Prostate gland (tissue), 2 donors: ENCODE results near the gene ERVW-1.

Experiments used
- CTCF ChIP-seq, 4 experiments: fragments of 200-600 bp in 2 of 4; fragments of 450-650 bp in 2 of 4; sonication (generic) in 2 of 4; IDR thresholded peaks; 1 replicate in 3 of 4; 2 replicates in 1 of 4; pipeline ENCODE4 v1.5.1; 2016 to 2019; ENCODE audit warnings: antibody characterized with exemption in 4 of 4, mild to moderate bottlenecking in 2 of 4, moderate library complexity in 2 of 4
- POLR2AphosphoS5 ChIP-seq: sonication (generic); formaldehyde crosslinking; IDR thresholded peaks from one replicate; pipeline ENCODE4 v1.6.1; 2017; ENCODE audit warnings: antibody characterized with exemption

DNA sequence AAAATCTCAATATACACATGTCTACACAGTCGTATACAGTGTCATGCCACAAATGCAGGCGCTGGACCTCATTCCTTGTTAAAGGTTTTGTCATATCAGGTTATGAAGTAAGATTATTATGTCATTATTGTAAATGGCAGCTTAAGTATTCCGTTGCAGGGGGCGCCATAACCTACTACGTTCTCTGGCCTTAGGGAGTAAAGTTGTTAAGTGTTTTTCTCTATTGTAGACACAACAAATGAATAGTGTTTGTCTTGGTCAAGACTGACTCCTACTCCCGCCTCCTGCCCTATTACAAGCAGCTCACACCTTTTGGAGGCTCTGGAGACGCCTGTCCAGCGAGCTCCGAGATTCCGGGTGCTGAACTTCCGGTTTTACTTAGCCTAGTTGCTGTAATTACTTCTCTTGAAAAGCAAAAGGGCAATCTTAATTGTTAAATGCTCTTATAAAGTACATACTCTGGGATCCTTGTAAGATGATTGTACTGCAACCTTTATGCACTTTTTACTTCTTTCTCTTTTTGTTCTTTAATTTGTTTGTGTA lies 29.5 kb downstream of the ERVW-1 start:
- TF ChIP-seq CTCF (IDR thresholded peaks at IDR 0.05) (peak in 2 of 4 experiments; percentile 43), POLR2AphosphoS5 (peak; percentile 35)
